HepG2 (cell line): Measurements from ENCODE around the gene SPAG8. TPM values are rescaled to one million over a fixed set of nuclear protein-coding genes. Genes with fewer than 3 reads are reported as not detected.

ENCODE experiments used
- BCL6 ChIP-seq: IDR thresholded peaks from 2 replicates; pipeline ENCODE4 v1.6.1; 2016; ENCODE audit warnings: missing genetic modification reagents, missing compliant biosample characterization
- TP53 ChIP-seq: sonication (generic); formaldehyde crosslinking; conservative IDR thresholded peaks from 2 replicates; pipeline ENCODE4 v1.4.0; 2020; ENCODE audit warnings: missing genetic modification reagents
- ZNF230 ChIP-seq: sonication (generic); formaldehyde crosslinking; IDR thresholded peaks from 2 replicates; pipeline ENCODE4 v1.4.0; 2020; ENCODE audit warnings: mild to moderate bottlenecking, missing genetic modification reagents
- ZNF331 ChIP-seq: sonication (generic); formaldehyde crosslinking; IDR thresholded peaks from 2 replicates; pipeline ENCODE4 v1.4.0; 2020; ENCODE audit warnings: missing genetic modification reagents
- ZNF430 ChIP-seq: sonication (generic); formaldehyde crosslinking; IDR thresholded peaks from 2 replicates; pipeline ENCODE4 v1.9.0; 2021; ENCODE audit warnings: mild to moderate bottlenecking, missing genetic modification reagents
- polyA plus RNA-seq, 8 experiments: library from polyadenylated mRNA; depleted of rRNA in 3 of 8; stranded (reverse) in 7 of 8; unstranded in 1 of 8; fragments of >200 nt; fragmentation: Illumina TruSeq in 4 of 8; extraction: Trizol in 4 of 8; gene quantifications; 2 replicates each; pipeline versions ENCODE4 v1.2.1 to v1.2.3, GENCODE V29; 2011 to 2016; ENCODE audit warnings: low read depth in 4 of 8, missing spikeins in 1 of 8, mixed read lengths in 1 of 8; ENCODE audit not compliant: insufficient read depth in 1 of 8
- total RNA-seq, 5 experiments: library from RNA; depleted of rRNA; stranded (reverse); fragments of >200 nt; fragmentation: Illumina TruSeq; extraction: Trizol; gene quantifications; 2 replicates each; pipeline ENCODE4 v1.2.3, GENCODE V29; 2016; ENCODE audit warnings: low read depth in 1 of 5
- TF ChIP-seq, protein P1 (sequence below): sonication (generic); formaldehyde crosslinking; IDR thresholded peaks from 2 replicates; pipeline ENCODE4 v1.5.0; 2020; ENCODE audit warnings: mild to moderate bottlenecking, missing genetic modification reagents
- TF ChIP-seq, protein P2 (sequence below): sonication (generic); formaldehyde crosslinking; conservative IDR thresholded peaks from 2 replicates; pipeline ENCODE4 v1.4.0; 2020; ENCODE audit warnings: mild to moderate bottlenecking, missing genetic modification reagents, moderate library complexity
- TF ChIP-seq, protein P3 (sequence below): sonication (generic); formaldehyde crosslinking; IDR thresholded peaks from 2 replicates; pipeline ENCODE4 v1.4.0; 2020; ENCODE audit warnings: mild to moderate bottlenecking, missing genetic modification reagents
- TF ChIP-seq, protein P4 (sequence below): sonication (generic); formaldehyde crosslinking; IDR thresholded peaks from 2 replicates; pipeline ENCODE4 v1.4.0; 2020; ENCODE audit warnings: missing genetic modification reagents
- TF ChIP-seq, protein P5 (sequence below): sonication (generic); formaldehyde crosslinking; IDR thresholded peaks from 2 replicates; pipeline ENCODE4 v1.4.0; 2020; ENCODE audit warnings: missing genetic modification reagents

The SPAG8 gene
- total and polyA plus RNA-seq, 2 of the 13 experiments (the other 11 are each of a cell fraction or from before 2014, with no cell fraction given), result 0.18 to 0.27 TPM

DNA sequence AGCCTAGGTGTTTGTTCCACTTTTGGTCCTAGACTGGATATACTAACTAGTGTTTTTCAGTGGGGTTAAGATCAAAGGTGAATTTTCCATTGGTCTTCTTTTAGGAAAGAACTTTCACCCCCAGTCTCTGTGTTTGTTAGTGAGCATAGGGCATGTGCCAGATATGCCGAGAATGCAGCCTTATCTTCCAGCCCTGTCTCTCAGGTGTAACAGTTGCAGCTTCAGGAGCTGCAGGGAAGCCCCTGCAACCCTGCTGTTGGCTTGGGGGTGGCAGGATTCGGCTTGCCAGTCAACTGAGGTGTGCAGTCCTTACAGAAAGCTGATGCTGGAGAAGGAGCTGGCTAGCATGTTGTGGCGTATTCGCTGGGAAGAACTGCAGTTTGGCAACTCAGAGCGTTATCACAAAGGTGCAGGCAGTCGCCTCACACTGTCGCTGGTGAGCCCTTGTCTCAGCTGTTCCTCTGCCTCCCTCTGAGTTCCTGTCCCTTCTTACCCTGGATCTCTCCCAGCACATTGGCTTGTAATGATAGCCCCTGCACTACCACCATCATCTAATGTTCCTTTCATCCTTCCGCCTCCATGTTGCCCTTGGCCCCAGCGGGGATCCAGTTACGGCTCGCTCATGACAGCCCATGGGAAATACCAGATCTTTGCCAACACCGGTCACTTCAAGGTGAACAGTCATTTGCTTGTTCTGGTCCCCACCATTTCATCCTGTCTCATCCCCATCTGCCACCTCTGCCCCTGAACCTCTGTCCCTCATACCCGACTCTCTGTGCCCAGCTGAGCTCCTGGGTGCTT lies 10.5 kb downstream of the SPAG8 start (continued):
- TF ChIP-seq, protein P1, sequence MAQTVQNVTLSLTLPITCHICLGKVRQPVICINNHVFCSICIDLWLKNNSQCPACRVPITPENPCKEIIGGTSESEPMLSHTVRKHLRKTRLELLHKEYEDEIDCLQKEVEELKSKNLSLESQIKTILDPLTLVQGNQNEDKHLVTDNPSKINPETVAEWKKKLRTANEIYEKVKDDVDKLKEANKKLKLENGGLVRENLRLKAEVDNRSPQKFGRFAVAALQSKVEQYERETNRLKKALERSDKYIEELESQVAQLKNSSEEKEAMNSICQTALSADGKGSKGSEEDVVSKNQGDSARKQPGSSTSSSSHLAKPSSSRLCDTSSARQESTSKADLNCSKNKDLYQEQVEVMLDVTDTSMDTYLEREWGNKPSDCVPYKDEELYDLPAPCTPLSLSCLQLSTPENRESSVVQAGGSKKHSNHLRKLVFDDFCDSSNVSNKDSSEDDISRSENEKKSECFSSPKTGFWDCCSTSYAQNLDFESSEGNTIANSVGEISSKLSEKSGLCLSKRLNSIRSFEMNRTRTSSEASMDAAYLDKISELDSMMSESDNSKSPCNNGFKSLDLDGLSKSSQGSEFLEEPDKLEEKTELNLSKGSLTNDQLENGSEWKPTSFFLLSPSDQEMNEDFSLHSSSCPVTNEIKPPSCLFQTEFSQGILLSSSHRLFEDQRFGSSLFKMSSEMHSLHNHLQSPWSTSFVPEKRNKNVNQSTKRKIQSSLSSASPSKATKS (CRISPR knock-in tag), result no peak
- TF ChIP-seq ZNF430 (CRISPR knock-in tag) (0 out of 2 replicates have a peak, but pooled peaks have one; percentile 21), ZNF331 (no peak), TP53 (CRISPR knock-in tag) (no peak), BCL6 (CRISPR knock-in tag) (peak; percentile 49), ZNF230 (CRISPR knock-in tag) (no peak)
- TF ChIP-seq, protein P2, sequence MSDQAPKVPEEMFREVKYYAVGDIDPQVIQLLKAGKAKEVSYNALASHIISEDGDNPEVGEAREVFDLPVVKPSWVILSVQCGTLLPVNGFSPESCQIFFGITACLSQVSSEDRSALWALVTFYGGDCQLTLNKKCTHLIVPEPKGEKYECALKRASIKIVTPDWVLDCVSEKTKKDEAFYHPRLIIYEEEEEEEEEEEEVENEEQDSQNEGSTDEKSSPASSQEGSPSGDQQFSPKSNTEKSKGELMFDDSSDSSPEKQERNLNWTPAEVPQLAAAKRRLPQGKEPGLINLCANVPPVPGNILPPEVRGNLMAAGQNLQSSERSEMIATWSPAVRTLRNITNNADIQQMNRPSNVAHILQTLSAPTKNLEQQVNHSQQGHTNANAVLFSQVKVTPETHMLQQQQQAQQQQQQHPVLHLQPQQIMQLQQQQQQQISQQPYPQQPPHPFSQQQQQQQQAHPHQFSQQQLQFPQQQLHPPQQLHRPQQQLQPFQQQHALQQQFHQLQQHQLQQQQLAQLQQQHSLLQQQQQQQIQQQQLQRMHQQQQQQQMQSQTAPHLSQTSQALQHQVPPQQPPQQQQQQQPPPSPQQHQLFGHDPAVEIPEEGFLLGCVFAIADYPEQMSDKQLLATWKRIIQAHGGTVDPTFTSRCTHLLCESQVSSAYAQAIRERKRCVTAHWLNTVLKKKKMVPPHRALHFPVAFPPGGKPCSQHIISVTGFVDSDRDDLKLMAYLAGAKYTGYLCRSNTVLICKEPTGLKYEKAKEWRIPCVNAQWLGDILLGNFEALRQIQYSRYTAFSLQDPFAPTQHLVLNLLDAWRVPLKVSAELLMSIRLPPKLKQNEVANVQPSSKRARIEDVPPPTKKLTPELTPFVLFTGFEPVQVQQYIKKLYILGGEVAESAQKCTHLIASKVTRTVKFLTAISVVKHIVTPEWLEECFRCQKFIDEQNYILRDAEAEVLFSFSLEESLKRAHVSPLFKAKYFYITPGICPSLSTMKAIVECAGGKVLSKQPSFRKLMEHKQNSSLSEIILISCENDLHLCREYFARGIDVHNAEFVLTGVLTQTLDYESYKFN, result peak; percentile 86
- TF ChIP-seq, protein P3, sequence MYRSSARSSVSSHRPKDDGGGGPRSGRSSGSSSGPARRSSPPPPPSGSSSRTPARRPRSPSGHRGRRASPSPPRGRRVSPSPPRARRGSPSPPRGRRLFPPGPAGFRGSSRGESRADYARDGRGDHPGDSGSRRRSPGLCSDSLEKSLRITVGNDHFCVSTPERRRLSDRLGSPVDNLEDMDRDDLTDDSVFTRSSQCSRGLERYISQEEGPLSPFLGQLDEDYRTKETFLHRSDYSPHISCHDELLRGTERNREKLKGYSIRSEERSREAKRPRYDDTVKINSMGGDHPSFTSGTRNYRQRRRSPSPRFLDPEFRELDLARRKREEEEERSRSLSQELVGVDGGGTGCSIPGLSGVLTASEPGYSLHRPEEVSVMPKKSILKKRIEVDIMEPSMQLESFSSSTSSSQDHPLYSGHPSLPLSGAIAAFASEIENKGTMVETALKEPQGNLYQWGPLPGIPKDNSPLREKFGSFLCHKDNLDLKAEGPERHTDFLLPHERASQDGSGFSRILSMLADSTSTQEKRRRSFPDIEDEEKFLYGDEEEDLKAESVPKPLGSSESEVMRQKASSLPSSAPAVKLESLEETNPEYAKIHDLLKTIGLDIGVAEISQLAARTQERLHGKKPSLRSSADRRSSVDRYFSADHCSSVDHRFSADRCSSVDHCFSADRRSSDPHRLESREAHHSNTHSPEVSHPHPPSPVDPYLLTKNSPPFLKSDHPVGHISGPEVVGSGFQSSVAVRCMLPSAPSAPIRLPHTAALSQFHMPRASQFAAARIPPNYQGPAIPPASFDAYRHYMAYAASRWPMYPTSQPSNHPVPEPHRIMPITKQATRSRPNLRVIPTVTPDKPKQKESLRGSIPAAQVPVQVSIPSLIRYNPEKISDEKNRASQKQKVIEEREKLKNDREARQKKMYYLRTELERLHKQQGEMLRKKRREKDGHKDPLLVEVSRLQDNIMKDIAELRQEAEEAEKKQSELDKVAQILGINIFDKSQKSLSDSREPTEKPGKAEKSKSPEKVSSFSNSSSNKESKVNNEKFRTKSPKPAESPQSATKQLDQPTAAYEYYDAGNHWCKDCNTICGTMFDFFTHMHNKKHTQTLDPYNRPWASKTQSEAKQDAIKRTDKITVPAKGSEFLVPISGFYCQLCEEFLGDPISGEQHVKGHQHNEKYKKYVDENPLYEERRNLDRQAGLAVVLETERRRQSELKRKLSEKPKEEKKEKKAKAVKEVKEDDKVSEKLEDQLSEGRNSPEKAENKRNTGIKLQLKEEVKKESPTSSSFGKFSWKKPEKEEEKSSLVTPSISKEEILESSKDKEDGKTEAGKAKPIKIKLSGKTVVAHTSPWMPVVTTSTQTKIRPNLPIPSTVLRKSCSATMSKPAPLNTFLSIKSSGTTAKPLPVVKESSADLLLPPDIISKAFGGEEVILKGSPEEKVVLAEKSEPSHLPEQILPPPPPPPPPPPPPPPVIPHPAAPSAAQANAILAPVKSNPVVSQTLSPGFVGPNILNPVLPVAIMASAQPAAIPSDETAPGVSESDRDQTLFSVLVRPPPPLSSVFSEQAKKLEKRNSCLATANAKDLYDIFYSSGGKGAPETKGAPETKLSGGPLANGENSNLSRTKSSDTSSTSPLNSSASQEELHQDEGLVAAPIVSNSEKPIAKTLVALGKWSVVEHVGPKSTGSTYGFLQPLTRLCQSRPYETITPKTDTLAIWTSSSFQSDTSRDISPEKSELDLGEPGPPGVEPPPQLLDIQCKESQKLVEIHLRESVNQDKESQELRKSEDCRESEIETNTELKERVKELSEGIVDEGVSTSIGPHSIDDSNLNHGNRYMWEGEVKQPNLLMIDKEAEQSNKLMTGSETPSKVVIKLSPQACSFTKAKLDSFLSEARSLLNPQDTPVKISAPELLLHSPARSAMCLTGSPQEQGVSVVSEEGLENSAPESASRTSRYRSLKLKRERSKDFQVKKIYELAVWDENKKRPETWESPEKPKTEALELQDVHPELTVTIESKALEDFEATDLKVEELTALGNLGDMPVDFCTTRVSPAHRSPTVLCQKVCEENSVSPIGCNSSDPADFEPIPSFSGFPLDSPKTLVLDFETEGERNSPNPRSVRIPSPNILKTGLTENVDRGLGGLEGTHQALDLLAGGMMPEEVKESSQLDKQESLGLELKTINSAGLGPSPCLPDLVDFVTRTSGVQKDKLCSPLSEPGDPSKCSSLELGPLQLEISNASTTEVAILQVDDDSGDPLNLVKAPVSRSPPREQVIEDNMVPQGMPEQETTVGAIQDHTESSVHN (CRISPR knock-in tag), result no peak
- TF ChIP-seq, protein P4, sequence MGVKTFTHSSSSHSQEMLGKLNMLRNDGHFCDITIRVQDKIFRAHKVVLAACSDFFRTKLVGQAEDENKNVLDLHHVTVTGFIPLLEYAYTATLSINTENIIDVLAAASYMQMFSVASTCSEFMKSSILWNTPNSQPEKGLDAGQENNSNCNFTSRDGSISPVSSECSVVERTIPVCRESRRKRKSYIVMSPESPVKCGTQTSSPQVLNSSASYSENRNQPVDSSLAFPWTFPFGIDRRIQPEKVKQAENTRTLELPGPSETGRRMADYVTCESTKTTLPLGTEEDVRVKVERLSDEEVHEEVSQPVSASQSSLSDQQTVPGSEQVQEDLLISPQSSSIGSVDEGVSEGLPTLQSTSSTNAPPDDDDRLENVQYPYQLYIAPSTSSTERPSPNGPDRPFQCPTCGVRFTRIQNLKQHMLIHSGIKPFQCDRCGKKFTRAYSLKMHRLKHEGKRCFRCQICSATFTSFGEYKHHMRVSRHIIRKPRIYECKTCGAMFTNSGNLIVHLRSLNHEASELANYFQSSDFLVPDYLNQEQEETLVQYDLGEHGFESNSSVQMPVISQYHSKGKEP (CRISPR knock-in tag), result no peak
- TF ChIP-seq, protein P5, sequence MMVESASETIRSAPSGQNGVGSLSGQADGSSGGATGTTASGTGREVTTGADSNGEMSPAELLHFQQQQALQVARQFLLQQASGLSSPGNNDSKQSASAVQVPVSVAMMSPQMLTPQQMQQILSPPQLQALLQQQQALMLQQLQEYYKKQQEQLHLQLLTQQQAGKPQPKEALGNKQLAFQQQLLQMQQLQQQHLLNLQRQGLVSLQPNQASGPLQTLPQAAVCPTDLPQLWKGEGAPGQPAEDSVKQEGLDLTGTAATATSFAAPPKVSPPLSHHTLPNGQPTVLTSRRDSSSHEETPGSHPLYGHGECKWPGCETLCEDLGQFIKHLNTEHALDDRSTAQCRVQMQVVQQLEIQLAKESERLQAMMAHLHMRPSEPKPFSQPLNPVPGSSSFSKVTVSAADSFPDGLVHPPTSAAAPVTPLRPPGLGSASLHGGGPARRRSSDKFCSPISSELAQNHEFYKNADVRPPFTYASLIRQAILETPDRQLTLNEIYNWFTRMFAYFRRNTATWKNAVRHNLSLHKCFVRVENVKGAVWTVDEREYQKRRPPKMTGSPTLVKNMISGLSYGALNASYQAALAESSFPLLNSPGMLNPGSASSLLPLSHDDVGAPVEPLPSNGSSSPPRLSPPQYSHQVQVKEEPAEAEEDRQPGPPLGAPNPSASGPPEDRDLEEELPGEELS (CRISPR knock-in tag), result no peak
